COR-L47 (cell line): Measurements from ENCODE around the gene MANSC1.

Experiments
- DNase-seq: peaks from one replicate; lab custom pipeline; 2025; lab: John Stamatoyannopoulos, UW

MANSC1 gene

DNA sequence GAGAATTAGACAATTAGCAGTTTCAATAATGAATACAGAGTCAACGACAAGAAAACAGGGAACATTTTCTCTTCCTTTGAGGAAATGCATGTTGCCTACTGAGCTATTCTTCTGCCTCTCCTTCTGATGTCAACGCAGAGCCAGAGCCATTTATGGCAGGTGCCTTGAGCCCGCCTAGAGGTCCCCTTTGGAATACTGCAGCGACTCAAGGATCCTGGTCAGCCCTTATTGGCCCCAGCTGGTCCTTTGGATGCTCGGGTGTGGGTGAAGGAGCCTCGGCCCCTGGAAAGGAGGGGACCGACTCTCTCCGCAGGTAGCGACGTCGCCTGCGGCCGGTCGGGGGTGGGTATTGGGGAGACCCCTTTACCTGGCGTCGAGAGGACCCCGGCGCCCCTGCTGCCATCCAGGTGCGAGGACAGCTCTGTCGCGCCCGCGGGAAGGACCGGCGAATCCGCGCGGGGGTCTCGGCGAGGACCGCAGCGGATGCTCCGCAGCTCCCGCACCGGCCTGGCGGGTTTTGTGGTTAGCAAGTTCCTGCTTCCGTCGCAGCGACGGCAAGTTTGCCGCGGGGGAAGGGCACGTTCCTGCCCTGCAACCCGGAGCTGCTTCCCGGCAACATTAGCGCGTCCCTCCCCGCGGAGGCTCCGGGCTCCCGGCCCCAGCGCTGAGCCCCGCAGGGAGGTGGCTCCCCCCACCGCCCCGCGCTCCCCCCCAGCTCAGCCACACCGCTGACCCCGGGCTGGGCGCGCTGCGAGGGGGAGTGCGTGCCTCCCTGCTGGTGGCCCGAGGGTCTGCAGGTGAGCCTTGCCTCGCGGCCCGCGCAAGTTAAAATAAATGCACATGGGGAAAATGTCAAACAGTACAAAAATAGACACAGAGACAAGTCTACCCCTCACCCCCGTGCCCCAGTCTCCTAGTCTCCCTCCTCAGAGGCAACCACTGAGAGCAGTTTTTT, at the start of gene MANSC1:
Gene MANSC1 (minus strand): TSS at position 532 of the 955 bp plus-strand sequence. CDS start 6,928 bp downstream, outside the sequence.
- peak; percentile 39 for DNase-seq

DNA sequence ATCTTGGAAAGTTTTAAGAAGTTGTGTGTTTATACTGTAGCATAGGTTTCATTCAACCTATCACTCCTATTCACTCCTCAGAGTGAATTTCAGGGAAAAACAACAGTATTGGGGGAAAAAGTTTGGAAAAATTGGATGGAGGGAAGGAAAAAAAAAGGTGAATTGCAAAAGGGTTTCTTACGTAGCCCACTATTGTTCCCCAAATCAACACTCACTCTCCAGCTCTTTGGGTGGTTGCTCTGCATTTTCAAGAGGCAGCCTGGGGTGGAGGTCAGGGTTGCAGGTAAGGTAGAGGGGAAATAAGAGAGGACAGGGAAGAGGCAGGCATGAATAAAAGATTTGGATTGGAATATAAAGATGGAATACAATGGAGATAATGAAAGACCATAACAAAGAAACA, 49.1 kb upstream of the MANSC1 start:
- no peak for DNase-seq

DNA sequence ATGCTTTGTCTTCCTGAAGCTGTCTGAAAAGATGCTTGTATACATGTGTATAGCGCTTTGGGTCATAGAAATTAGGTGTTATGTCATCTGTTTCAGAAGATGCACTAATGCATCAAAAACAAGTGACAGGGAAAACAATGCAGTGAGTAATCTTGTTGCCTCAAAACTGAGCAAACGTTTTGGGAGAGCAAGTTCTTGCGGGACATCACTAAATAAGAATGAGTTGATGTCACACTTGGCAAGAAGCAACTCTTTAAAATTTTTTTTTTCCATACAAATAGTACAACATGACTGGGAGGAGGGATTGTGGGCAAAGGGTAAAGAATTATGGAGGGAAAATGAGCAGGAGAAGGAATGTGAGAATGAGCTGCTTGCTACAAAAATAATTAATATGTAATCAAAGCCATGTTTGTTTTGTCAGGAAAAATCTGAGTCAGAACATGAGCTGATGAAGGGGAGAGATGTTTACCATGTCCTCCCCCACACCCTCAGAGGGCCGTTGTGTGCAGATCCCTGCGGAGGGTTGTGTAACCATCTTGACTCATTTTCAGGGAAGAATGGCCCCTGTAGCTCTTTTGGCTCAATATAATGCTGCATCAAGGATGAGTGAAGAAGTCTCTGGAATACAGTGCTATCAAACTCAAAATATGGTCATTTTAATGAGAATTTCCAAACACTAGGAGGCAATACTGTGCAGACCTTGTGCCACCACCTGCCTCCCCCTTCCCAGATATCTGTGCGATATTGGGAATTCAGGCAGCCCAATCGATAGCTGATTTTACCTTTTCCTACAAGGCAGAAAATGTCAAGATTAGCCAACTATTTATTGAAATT, 48.2 kb upstream of the MANSC1 start:
- DNase-seq, result peak; percentile 11

- no peak for DNase-seq
These were observed 47.1 kb upstream of the MANSC1 start for GRCh38 chr12:12397184-12397583.

DNA sequence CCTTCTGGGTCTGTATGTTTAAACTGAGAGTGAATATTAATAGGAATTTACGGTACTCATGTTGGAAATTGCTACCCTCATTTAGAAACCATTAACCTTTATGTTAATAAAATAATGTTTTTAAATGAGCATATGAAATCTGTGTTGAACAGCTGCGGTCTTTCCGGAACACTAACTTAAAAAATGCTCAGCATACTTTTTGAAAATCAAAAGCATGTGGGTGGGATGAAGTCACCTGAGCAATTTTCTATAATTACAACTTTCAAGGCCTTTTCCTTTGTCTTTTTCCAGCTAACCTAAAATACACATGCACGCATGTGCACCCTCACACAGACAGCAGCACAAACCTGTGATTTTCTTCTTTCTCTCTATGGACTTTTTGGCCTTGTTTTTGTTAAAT, 46.7 kb upstream of the MANSC1 start:
- DNase-seq, result peak; percentile 3

- DNase-seq, result no peak
These were observed 43.1 kb upstream of the MANSC1 start for GRCh38 chr12:12393171-12393570.

DNA sequence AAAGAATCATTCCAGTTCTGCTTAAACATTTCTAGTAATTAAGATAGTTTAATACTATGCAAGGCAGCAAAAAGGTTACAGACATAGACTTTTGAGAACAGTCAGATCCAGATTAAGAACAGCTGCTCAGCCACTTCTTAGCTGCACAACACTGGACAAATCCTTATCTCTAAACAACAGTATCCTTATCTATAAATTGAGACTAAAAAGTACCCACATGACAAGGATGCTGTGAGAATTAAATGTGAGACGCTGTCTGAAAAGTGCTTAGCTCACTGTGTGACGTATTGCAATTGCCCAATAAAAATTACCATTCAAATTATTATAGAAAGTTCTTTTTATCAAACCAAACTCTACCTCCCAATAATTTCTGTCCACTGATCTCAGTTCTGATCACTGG, 42.4 kb upstream of the MANSC1 start:
- no peak for DNase-seq

- DNase-seq, result no peak
These were observed 37.5 kb upstream of the MANSC1 start for GRCh38 chr12:12387501-12387900.

GRCh38 chr12:12384571-12385340, 34.7 kb upstream of the MANSC1 start:
- DNase-seq, result no peak

- no peak for DNase-seq
These were observed 31.9 kb upstream of the MANSC1 start for GRCh38 chr12:12381982-12382381.

DNA sequence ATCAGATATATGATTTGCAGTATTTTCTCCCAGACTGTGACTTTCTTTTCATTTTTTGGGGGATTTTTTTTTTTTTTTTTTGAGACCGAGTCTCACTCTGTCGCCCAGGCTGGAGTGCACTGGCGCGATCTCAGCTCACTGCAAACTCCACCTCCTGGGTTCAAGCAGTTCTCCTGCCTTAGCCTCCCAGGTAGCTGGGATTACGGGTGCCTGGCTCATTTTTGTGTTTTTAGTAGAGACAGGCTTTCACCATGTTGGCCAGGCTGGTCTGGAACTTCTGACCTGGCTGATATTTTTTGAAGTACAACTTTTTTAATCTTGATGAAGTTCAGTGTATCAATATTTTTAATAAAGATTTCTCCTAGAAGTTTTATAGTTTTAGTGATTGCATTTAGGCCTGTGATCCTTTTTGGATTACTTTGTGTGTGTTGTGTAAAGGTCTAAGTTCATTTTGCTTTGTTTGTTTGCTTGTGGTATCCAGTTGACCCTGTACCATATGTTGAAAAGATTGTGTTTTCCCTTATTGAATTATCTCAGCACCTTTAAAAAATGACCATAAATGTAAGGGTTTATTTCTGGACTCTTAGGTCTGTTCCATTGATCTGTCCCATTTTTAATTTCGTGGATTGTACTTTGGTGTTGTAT, 31.0 kb upstream of the MANSC1 start:
- DNase-seq, result no peak

GRCh38 chr12:12379831-12380730, 30.0 kb upstream of the MANSC1 start:
- no peak for DNase-seq

DNA sequence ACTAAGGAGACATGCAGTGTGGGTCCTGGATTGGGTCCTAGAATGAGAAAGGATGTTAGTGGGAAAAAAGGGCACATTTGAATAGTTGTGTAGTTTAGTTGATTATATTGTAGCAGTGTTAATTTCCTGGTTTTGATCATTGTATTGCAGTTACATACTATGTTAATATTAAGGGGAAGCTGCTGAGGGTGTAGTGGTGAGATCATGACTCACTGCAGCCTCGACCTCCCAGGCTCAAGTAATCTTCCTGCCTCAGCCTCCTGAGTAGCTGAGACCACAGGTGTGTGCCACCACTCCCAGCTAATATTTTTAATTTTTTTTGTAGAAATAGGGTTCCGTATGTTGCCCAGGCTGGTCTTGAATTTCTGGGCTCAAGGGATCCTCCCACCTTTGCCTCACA, 28.6 kb upstream of the MANSC1 start:
- DNase-seq, result no peak

DNA sequence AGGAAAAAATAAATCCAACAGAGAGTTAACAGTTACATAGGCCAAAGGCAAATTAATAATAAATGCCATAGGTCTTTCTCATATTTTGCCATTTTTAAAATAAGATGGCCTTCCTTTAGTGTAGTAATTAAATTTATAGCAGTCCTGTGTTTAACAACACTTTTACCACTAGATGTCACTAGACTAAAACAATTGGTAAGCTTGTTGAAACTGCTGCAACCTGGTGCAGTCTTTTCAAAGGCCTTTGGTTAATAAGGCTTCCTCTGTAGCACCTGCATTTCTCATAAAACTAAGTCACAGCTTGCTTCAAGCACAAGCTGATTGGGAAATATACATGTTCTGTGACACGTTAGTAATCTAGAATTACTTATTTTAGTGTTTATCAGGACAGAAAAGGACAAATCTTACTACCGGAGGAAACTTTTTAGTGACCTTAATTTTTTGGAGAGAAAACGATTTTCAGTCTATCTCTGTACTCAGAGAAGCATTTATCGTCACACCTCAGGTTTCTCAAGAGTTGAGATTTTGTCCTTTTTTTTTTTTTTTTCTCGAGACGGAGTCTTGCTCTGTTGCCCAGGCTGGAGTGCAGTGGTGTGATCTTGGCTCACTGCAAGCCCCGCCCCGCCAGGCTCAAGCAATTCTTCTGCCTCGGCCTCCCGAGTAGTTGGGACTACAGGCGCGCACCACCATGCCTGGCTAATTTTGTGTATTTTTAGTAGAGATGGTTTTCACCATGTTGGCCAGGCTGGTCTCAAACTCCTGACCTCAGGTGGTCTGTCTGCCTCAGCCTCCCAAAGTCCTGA, 26.8 kb upstream of the MANSC1 start:
- peak; percentile 60 for DNase-seq

GRCh38 chr12:12372946-12373722, 23.1 kb upstream of the MANSC1 start:
- DNase-seq, result no peak

DNA sequence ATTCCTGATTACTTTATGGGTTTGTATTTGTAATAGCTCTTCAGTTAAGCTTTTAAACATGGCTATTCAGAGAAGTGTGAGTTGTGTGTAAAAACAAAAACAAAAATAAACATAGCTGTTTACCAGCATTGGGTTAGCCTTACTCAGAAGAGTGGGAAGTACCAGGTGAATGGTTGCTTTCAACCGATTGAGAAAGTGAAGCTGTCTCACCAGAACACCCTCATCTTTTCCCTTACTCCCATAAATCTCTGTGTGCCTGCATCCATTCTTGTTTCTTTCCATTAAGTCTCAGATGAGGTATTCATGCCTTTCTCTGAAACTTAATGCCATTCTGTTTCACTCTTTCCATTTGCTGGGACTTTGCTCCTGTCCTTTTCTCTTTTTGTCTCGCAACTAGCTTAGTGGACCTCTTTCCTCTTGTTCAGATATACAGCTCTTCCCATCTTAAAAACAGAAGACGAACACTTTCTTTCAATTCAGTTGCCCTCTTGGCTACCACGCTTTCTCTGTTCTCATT, 17.5 kb upstream of the MANSC1 start:
- no peak for DNase-seq

DNA sequence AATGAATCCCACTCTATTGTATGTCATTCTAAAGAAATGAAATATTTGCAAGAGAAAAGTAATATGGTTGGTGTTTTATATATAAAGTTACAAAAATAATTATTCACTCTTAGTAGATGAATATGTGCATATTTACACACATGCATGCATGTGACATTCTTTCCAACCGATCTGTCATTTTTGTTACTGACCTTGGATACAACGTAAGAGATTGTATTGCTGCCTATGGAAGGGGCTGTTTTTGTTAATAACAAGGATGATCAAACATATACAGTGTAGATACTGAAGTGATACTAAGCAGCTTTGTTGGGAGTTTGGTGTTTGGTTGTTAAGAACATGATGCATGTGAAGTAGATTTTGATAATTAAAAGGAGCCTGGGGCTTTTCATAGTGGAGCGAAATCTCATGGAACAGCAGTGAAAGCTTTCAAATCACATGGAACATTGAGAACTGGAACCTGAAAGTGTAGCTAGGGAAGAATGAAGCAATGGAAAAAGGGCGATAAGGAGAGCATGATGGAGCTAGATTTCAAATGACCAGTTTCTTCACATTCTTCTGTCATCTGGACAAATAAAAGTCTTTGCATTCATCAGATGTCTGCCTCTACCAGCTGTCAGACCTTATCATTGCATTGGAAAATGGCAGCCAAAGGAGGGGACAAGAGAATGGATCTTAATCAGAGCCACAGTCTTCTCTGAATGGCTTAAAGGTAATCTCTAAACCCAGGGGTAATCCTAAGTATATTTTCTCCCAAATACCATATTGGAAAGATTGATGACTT, 16.8 kb upstream of the MANSC1 start:
- no peak for DNase-seq

DNA sequence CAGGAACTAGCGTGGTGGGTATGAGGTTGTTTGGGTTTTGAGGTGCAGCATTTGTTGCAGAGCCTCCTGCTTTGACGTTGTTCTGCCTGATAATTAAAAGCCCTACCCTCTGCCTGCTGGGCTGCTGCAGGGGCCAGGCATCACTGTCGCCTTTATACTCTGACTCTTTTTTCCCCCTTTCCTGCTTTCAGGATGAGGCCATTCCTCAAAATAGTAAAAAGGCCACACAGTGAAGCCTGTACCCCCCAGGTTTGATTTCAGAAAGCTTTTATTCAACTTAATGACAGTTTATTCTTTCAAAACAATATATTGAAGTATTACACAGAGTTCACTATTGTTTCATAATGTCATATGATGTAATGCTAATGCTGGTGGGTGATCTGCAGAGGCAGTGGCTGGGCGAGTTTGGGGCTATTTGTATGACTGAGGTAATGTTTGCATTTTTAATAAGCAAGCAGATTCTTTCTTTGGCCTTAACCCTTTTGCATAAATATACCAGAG, 15.9 kb upstream of the MANSC1 start:
- no peak for DNase-seq
